Neural cell (in vitro differentiated cells): ENCODE data around the gene SNX22. TPM values are rescaled to one million over a fixed set of nuclear protein-coding genes. Genes with fewer than 3 reads are reported as not detected.

Experiments used
- polyA plus RNA-seq: library from polyadenylated mRNA; depleted of rRNA; stranded (reverse); fragments of >200 nt; gene quantifications from 2 replicates; pipeline ENCODE4 v1.2.3, GENCODE V29; 2014
- small RNA-seq, 3 experiments: library from RNA; depleted of rRNA; stranded (forward); fragments of <200 nt; gene quantifications; one replicate each; pipeline ENCODE3, GENCODE V24; 2012

Gene SNX22
- polyA plus RNA-seq, 1 donor from 2014 or later: 0.73 TPM

Small RNA genes lying within 50 kb of the gene (small RNA-seq; reads per million reads assigned to genes)
- 0 to 1.2 (median 0) reads per million in 3 experiments for gene RF00019

Other genes with a start within 250 kb of the SNX22 start
- gene DAPK2, start 105.2 kb upstream of the SNX22 start, polyA plus RNA-seq: 0.18 and 0.78 TPM in 2 replicates
- gene CIAO2A, start 57.9 kb upstream of the SNX22 start, polyA plus RNA-seq: 125 and 156 TPM in 2 replicates
- gene SNX1, start 55.7 kb upstream of the SNX22 start, polyA plus RNA-seq: 35.7 and 44.7 TPM in 2 replicates
- gene PPIB, start 11.3 kb downstream of the SNX22 start, polyA plus RNA-seq: 202 and 206 TPM in 2 replicates
- gene CSNK1G1, start 204.4 kb downstream of the SNX22 start, polyA plus RNA-seq: 18.9 and 19.6 TPM in 2 replicates
- gene PCLAF, start 229.7 kb downstream of the SNX22 start, polyA plus RNA-seq: 5.3 and 10.8 TPM in 2 replicates
- 20.8 and 25.7 TPM in 2 replicates for gene TRIP4, start 236.1 kb downstream of the SNX22 start, polyA plus RNA-seq